Activated effector memory CD4-positive, alpha-beta T cell treated with anti-CD3 and anti-CD28 coated beads, Interleukin-2, amount 50 U/mL, for 16 hours (primary cell): ENCODE results near the gene JAK1.
A peak's percentile ranks its signal among the peaks of the same experiment; 100 is the strongest.

Source experiments
- DNase-seq: peaks from one replicate; pipeline ENCODE4 v3.0.0-alpha.2; 2020

The JAK1 gene

GRCh38 chr1:64917907-64918306 is 48.4 kb downstream of the JAK1 start:
- DNase-seq: no peak

- no peak for DNase-seq
These were observed 49.0 kb downstream of the JAK1 start for GRCh38 chr1:64917328-64917861.

DNA sequence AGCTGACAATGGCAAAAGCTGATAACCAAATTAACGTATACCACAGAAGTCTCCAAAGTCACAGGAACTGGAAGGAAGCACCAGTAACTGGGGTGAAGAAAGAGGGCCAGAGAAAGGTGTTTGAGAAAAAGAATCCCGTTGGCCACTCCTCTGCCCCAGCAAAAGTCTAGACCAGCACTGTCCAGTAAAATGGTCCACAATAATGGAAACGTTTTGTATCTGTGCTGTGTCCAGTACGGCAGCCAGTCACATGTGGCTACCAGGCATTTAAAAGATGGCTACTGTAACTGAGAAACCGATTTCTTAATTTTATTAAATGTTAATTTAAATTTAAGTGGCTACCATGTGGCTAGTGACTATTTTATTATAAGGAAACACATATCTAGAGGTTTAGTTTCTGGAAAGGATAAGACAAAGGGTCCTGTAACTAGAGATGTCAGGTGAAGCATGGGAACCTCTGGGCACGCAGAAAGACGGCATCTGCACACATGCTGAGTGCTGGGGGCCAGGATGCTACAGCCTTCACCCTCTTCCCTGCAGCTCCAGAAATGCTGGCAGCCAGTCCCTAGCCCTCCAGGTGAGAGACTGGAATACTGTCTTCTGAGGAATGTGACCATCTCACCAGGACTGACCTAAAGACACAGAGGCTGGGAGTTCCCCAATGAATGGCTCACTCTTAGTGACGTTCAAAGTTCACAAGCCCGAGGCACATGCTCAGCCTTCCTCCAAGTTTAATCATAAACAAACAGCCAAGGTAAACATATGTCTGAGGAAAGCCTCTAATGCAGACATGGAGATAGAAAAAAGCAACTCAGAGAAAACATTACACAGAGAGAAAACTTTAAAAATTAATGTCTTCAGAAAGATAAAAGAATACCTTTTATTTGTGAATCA is 50.7 kb downstream of the JAK1 start:
- DNase-seq: no peak

- no peak for DNase-seq
These were observed 52.9 kb downstream of the JAK1 start for GRCh38 chr1:64913361-64914015.

DNA sequence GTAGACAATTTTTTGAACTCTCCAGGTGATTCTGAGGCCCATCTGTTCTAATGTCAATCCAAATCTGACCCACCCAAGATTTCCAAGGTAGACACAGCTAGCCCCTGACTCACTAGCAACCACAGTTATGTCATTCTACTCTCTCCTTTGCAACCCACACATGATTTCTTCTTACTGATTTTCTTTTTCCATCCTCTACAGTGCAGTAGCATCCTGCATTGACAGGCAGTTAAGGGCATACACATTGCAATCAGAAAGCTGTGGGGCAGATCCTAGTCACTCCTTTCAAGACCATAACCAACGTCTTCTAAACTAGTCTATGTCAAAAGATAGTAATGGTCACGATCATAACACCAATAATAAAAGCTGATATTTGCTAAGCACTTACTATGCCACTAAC is 54.2 kb downstream of the JAK1 start:
- no peak for DNase-seq

DNA sequence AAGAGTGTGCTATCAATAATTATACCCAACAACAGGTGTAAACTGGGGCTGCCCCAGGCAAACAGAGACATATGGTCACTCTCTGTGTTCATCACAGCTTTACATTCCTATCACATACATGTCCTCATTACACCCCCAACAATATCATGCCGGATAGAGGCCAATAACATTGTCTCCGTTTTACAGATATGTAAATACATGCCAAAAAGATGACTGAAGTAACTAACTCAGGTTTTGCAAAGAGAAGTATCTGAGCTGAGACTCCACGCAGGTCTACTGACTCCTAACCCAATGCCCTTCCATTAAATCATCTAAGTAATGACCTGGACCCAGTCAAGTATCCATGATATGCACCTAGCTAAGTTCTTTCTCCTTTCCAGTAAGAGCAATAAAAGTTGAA is 55.0 kb downstream of the JAK1 start:
- DNase-seq: no peak

DNA sequence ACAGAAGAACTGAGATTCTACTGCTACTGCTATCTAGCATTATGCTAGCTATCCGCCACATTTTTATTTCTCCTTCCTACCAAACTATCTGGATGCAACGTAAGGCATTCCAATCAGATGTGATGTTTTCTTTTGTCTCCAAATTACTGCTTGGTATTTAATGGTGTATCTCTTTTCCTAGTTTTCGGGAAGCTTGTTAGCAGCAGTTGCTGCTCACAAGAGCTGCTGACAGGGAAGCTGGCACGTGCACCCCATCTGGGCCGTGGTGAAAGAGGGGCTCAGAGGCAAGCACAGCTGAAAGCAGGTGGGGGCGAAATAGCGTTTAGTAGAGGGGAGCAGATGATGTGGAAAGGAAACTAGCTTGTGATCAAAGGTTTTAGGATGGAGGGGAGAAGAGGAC is 57.3 kb downstream of the JAK1 start:
- no peak for DNase-seq

- no peak for DNase-seq
These were observed 57.8 kb downstream of the JAK1 start for GRCh38 chr1:64908575-64908974.

- peak; percentile 68 for DNase-seq
These were observed 59.9 kb downstream of the JAK1 start for GRCh38 chr1:64906447-64906846.

DNA sequence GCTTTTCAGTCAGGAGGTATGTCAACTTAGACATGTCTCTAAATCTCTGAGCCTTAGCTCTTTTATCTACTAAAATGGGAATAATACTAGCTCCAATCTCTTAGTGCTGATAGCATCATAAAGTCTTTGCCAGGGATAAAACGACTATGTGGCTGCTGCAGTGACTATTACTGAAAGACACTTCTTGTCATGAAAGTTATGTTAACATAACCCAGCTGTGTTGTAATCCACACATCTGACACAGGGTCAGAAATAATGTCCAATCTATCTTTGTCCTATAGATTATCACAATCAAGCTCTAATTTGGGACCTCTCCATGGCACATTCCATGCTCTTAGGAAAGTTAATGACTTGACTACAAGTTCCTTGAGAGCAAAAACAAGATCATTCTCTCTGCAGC is 62.8 kb downstream of the JAK1 start:
- no peak for DNase-seq

- no peak for DNase-seq
These were observed 64.7 kb downstream of the JAK1 start for GRCh38 chr1:64901663-64902062.

DNA sequence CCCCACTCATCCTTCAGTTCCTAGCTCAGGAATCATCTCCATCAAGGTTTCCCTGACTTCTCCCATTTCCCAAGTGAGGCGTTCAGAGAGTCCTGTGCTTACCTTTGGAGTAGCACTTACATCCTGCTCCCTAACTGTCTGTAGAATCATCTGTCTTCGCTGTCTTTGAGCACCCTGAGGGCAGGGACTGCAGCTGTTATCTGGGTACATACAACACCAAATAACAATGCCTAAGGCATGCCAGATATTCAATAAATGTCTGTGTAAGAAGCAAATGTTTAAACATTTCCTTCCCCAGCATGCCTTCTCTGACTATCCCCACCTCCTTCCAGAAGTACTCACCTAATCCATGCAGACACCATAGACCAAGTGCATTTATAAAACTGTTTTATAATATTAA is 65.4 kb downstream of the JAK1 start:
- no peak for DNase-seq

DNA sequence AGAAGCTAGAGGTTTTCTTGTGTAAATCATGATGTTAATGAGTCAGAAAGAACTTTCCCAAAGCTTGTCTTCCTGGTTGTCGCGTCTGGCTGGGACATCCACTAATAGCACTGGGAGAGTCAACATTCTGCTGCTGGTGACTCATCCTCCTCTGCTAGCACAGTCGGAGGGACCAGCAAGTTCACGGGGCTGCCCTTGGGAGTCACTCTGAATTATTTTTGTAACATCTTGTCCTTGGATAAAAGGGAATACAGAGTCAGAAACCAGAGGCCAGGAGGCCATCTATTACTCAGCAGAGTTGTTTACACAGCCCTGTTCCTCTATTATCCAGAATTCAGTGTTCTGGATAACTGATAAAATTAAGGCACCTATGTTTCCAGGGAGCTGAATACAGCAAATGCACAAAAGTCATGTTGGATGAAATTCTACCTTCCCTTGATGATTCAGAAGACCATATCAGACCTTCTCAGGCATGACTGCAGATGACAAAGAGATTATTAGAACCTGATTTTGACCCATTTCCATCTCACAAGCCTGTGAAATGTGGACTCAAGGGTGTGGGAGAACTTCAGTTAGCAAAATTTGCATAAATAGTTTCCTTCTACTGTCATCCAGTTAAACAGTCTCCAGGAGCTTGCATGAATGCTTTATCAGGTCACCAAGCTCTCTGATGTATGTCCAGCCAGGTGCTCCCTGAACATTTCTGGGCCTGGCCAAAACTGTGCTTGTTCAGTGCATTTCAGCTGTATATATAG is 68.1 kb downstream of the JAK1 start:
- peak; percentile 79 for DNase-seq

- DNase-seq: no peak
These were observed 69.8 kb downstream of the JAK1 start for GRCh38 chr1:64896551-64896950.

GRCh38 chr1:64895500-64895899 is 70.8 kb downstream of the JAK1 start:
- DNase-seq: no peak

DNA sequence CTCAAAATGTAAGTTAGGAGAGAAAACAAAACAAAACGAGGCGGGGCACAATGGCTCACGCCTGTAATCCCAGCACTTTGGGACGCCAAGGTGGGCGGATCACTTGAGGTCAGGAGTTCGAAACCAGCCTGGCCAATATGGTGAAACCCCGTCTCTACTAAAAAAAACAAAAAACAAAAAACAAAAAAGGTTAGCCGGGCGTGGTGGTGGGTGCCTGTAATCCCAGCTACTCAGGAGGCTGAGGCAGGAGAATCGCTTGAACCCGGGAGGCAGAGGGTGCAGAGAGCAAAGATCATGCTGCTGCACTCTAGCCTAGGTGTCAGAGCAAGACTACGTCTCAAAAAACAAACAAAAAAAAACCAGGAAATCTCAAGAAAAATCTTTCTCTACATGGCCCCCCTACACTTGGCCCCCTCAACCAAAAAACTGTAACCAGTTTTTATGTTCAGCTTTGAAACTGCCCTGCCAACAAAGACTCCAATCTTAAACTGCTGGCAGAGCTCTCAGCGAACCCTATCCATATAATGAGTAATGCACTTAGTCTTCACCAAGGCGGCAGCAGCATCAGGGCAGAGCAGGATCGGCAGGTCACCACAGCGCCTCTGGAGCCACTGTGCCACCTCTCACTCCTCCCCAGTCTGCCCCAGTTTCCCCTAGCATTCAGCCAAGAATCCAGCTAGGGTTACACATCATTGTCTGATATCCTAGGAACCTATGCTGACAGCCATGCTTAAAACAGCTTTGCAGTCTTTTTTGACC is 71.7 kb downstream of the JAK1 start:
- DNase-seq: no peak

- no peak for DNase-seq
These were observed 72.4 kb downstream of the JAK1 start for GRCh38 chr1:64893921-64894320.

GRCh38 chr1:64892576-64893573 is 73.5 kb downstream of the JAK1 start:
- DNase-seq: no peak

DNA sequence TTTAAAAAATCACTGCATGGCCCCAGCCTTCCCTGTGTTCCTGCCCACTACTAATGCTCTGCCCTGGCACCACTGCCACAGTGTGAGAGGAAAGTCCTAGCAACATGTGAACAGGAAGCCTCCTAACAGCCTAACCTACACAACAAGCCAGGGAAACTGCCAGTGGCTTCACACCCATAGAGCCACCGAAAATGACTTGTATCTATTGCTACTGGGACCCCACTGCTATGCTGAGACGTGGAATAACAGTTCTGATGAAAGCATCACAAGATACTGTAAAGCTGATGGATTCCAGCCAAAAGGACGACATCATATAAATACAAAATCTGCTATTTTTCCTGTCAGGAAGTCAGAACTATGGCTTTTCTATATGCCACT is 74.9 kb downstream of the JAK1 start:
- no peak for DNase-seq

DNA sequence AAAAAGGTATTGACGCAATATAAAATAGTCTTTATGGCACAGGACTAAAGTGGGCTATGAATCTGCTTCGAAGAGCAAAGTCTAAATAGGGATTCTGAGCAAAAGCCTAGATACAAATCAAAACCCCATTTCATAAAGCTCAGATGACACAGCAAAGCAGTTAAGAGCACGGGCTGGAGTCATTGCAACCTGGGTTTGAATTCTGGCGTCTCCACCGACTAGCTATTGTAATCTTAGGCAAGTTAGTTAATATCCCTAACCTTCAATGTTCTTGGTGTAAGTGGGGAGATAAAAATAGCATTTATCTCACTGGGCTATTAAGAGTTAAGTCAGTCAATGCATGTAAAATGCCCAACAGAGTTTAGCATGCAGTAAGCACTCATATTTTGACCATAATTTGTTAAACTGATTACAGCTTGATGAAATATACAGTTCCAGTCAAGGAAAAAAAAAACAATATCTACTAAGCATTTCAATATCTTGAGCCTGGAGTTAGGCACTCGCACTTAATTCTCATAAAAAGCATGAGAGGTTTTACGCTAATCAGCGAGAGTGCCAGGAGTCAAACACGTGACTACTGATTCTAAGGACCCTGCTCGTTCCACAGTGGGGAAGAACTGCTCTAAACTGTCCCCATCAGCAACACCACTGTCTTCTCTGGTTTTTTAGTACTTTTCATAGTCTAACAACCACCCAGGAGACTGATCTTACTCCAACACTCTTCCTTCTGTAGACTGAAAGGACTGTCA is 75.5 kb downstream of the JAK1 start:
- no peak for DNase-seq
